ENCODE measurements around the gene ECE2.

ECE2 gene

GRCh38 chr3:184275961-184276910 lies at the start of gene ECE2:
TSS of gene ECE2 (plus strand) at chr3:184276022. CDS start at chr3:184276154, 132 bp downstream.
- in situ Hi-C loops (cut with MboI; ENCODE audit: low sequenced_read_pairs): no loop called here

- in situ Hi-C loops (cut with MboI; ENCODE audit: low sequenced_read_pairs): no loop called here
These were observed 48.3 kb upstream of the ECE2 start for GRCh38 chr3:184227481-184227935.

- in situ Hi-C loops (cut with MboI; ENCODE audit: low sequenced_read_pairs): no loop called here
These were observed 47.3 kb upstream of the ECE2 start for GRCh38 chr3:184228376-184229137.

GRCh38 chr3:184229394-184230080 lies 46.3 kb upstream of the ECE2 start, which contains the start of gene VWA5B2:
TSS of gene VWA5B2 (plus strand) at chr3:184229585. CDS start at chr3:184230529, 944 bp downstream.
- in situ Hi-C loops (cut with MboI; ENCODE audit: low sequenced_read_pairs): no loop called here

GRCh38 chr3:184230081-184230602 lies 45.7 kb upstream of the ECE2 start:
- in situ Hi-C loops (cut with MboI; ENCODE audit: low sequenced_read_pairs): no loop called here

- in situ Hi-C loops (cut with MboI; ENCODE audit: low sequenced_read_pairs): no loop called here
These were observed 45.0 kb upstream of the ECE2 start for GRCh38 chr3:184230603-184231528.

- in situ Hi-C loops (cut with MboI; ENCODE audit: low sequenced_read_pairs): no loop called here
These were observed 44.2 kb upstream of the ECE2 start for GRCh38 chr3:184231671-184232070.

GRCh38 chr3:184233127-184233843 lies 42.5 kb upstream of the ECE2 start:
- in situ Hi-C loops (cut with MboI; ENCODE audit: low sequenced_read_pairs): no loop called here

GRCh38 chr3:184234224-184234623 lies 41.6 kb upstream of the ECE2 start:
- in situ Hi-C loops (cut with MboI; ENCODE audit: low sequenced_read_pairs): no loop called here

GRCh38 chr3:184234671-184235380 lies 41.0 kb upstream of the ECE2 start:
- in situ Hi-C loops (cut with MboI; ENCODE audit: low sequenced_read_pairs): no loop called here

- in situ Hi-C loops (cut with MboI; ENCODE audit: low sequenced_read_pairs): no loop called here
These were observed 40.3 kb upstream of the ECE2 start for GRCh38 chr3:184235381-184236032.

GRCh38 chr3:184236033-184236410 lies 39.8 kb upstream of the ECE2 start:
- in situ Hi-C loops (cut with MboI; ENCODE audit: low sequenced_read_pairs): no loop called here

- in situ Hi-C loops (cut with MboI; ENCODE audit: low sequenced_read_pairs): no loop called here
These were observed 39.2 kb upstream of the ECE2 start for GRCh38 chr3:184236636-184237035.

- in situ Hi-C loops (cut with MboI; ENCODE audit: low sequenced_read_pairs): no loop called here
These were observed 38.6 kb upstream of the ECE2 start for GRCh38 chr3:184237211-184237610.

- in situ Hi-C loops (cut with MboI; ENCODE audit: low sequenced_read_pairs): no loop called here
These were observed 38.0 kb upstream of the ECE2 start for GRCh38 chr3:184237807-184238206.

- in situ Hi-C loops (cut with MboI; ENCODE audit: low sequenced_read_pairs): no loop called here
These were observed 37.5 kb upstream of the ECE2 start for GRCh38 chr3:184238246-184238818.

- in situ Hi-C loops (cut with MboI; ENCODE audit: low sequenced_read_pairs): no loop called here
These were observed 36.6 kb upstream of the ECE2 start for GRCh38 chr3:184239221-184239620.

- in situ Hi-C loops (cut with MboI; ENCODE audit: low sequenced_read_pairs): no loop called here
These were observed 36.1 kb upstream of the ECE2 start for GRCh38 chr3:184239708-184240107.
